Breast epithelium (tissue), 3 donors: ENCODE data around the gene MAPT.

Experiments
- CTCF ChIP-seq, 3 donors: fragments of 450-650 bp; IDR thresholded peaks; one replicate each; pipeline ENCODE4 v1.5.1; 2016 to 2017; ENCODE audit warnings: antibody characterized with exemption in 3 of 3, mild to moderate bottlenecking in 3 of 3, moderate library complexity in 3 of 3
- POLR2A ChIP-seq: fragments of 450-650 bp; IDR thresholded peaks from one replicate; pipeline ENCODE4 v1.6.1; 2016; ENCODE audit warnings: antibody characterized with exemption, mild to moderate bottlenecking, moderate library complexity
- POLR2AphosphoS5 ChIP-seq, 3 donors: sonication (generic); formaldehyde crosslinking; IDR thresholded peaks; one replicate each; pipeline ENCODE4 v1.6.1; 2017; ENCODE audit warnings: antibody characterized with exemption in 3 of 3

GRCh38 chr17:45951403-45951802, 57.0 kb downstream of the MAPT start:
- no peak for TF ChIP-seq POLR2A
- TF ChIP-seq CTCF (IDR thresholded peaks at IDR 0.05), result no peak
- no peak for TF ChIP-seq POLR2AphosphoS5 (IDR thresholded peaks at IDR 0.05)
